Ishikawa (cell line): Measurements from ENCODE around the gene ATL1.

Experiments
- CEBPB ChIP-seq: IDR thresholded peaks from 2 replicates; pipeline ENCODE4 v1.6.1; 2012
- CREB1 ChIP-seq: IDR thresholded peaks from 2 replicates; pipeline ENCODE4 v1.6.1; 2012; ENCODE audit warnings: low read depth
- EGR1 ChIP-seq: IDR thresholded peaks from 2 replicates; pipeline ENCODE4 v1.6.1; 2012
- EP300 ChIP-seq: IDR thresholded peaks from 2 replicates; pipeline ENCODE4 v1.6.1; 2012; ENCODE audit warnings: borderline replicate concordance
- FOXM1 ChIP-seq: IDR thresholded peaks from 2 replicates; pipeline ENCODE4 v1.6.1; 2012; ENCODE audit warnings: low read depth, borderline replicate concordance
- NFIC ChIP-seq: IDR thresholded peaks from 2 replicates; pipeline ENCODE4 v1.6.1; 2012
- RAD21 ChIP-seq: IDR thresholded peaks from 2 replicates; pipeline ENCODE4 v1.6.1; 2012; ENCODE audit warnings: low read depth
- REST ChIP-seq: IDR thresholded peaks from 2 replicates; pipeline ENCODE4 v1.6.1; 2012; ENCODE audit warnings: low read depth, mild to moderate bottlenecking
- TAF1 ChIP-seq: IDR thresholded peaks from 2 replicates; pipeline ENCODE4 v1.6.1; 2012; ENCODE audit warnings: low read depth, mild to moderate bottlenecking
- TCF12 ChIP-seq: IDR thresholded peaks from 2 replicates; pipeline ENCODE4 v1.6.1; 2012; ENCODE audit warnings: low read depth
- TEAD4 ChIP-seq: IDR thresholded peaks from 2 replicates; pipeline ENCODE4 v1.6.1; 2012
- YY1 ChIP-seq: IDR thresholded peaks from 2 replicates; pipeline ENCODE4 v1.6.1; 2012; ENCODE audit warnings: low read depth
- ZBTB7A ChIP-seq: IDR thresholded peaks from 2 replicates; pipeline ENCODE4 v1.6.1; 2012; ENCODE audit warnings: low read depth
- TF ChIP-seq, protein P1 (sequence below): IDR thresholded peaks from 2 replicates; pipeline ENCODE4 v1.6.1; 2012
- TF ChIP-seq, protein P2 (sequence below): IDR thresholded peaks from 2 replicates; pipeline ENCODE4 v1.6.1; 2012

The ATL1 gene

GRCh38 chr14:50533806-50534205, 26.1 kb upstream of the ATL1 start:
- TF ChIP-seq TEAD4 (no peak), TAF1 (no peak), CREB1 (no peak), TCF12 (no peak), REST (no peak), FOXM1 (no peak), YY1 (no peak), EGR1 (no peak), RAD21 (no peak), ZBTB7A (no peak), CEBPB (no peak), EP300 (no peak), NFIC (no peak)
- TF ChIP-seq, protein P1, sequence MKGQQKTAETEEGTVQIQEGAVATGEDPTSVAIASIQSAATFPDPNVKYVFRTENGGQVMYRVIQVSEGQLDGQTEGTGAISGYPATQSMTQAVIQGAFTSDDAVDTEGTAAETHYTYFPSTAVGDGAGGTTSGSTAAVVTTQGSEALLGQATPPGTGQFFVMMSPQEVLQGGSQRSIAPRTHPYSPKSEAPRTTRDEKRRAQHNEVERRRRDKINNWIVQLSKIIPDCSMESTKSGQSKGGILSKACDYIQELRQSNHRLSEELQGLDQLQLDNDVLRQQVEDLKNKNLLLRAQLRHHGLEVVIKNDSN: no peak
- TF ChIP-seq, protein P2, sequence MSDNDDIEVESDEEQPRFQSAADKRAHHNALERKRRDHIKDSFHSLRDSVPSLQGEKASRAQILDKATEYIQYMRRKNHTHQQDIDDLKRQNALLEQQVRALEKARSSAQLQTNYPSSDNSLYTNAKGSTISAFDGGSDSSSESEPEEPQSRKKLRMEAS: no peak

GRCh38 chr14:50534416-50534815, 25.5 kb upstream of the ATL1 start:
- TF ChIP-seq TCF12 (no peak), YY1 (no peak), TEAD4 (no peak), EGR1 (no peak), ZBTB7A (no peak), EP300 (no peak), CEBPB (no peak), CREB1 (no peak), NFIC (no peak), TAF1 (no peak), RAD21 (no peak), REST (no peak), FOXM1 (no peak)
- TF ChIP-seq, protein P1: no peak
- TF ChIP-seq, protein P2: no peak

DNA sequence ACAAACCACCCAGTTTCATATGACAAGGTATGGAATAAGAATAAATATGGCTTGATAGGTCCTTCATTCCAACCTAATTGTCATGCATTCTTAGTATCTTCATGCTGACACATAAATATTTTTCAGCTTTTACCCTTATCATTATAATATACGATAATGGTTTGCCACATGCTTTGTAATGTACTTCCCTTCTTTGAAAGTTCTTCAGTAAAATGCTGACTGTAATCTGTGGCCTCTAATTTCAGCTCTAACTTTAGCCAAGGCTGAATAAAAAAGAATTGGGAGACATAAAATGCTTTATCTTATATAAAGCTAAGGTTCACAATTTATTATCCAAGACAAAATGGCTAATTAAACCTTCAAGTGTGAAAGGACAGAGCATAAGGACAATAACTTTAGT, 24.9 kb upstream of the ATL1 start:
- TF ChIP-seq NFIC: no peak
- TF ChIP-seq RAD21: no peak
- TF ChIP-seq, protein P1: no peak
- TF ChIP-seq REST: no peak
- no peak for TF ChIP-seq CREB1
- TF ChIP-seq, protein P2: no peak
- TF ChIP-seq FOXM1: no peak
- no peak for TF ChIP-seq TAF1
- no peak for TF ChIP-seq TCF12
- no peak for TF ChIP-seq TEAD4
- no peak for TF ChIP-seq ZBTB7A

GRCh38 chr14:50539051-50539450, 20.9 kb upstream of the ATL1 start:
- no peak for TF ChIP-seq NFIC
- no peak for TF ChIP-seq CEBPB
- TF ChIP-seq EP300: no peak
- TF ChIP-seq EGR1: no peak
- TF ChIP-seq CREB1: no peak
- no peak for TF ChIP-seq ZBTB7A
- TF ChIP-seq REST: no peak
- TF ChIP-seq YY1: no peak
- no peak for TF ChIP-seq TCF12
- TF ChIP-seq, protein P2: no peak
